Spinal cord (tissue), 10 donors: ENCODE data around the gene ADCYAP1. TPM values are rescaled to one million over a fixed set of nuclear protein-coding genes. Genes with fewer than 3 reads are reported as not detected.
A peak's percentile ranks its signal among the peaks of the same experiment; 100 is the strongest.
"Not testable (repeated sequence)": the region's sequence is repeated elsewhere in the genome, so short reads cannot be mapped to it uniquely, and the experiment has no call there.

Source experiments
- DNase-seq, 6 donors: peaks; one replicate each; pipeline versions ENCODE4 v3.0.0 to v3.0.0-alpha.2; 2013 to 2015; ENCODE audit warnings: low spot score in 6 of 6, low read depth in 4 of 6
- H3K27ac ChIP-seq: one replicate; pipeline ENCODE4 v1.5.1; 2013; ENCODE audit warnings: low read depth, low read length, control low read depth
- H3K27me3 ChIP-seq: one replicate; pipeline ENCODE4 v1.6.1; 2013; ENCODE audit warnings: low read length; ENCODE audit not compliant: control insufficient read depth, insufficient read depth
- H3K36me3 ChIP-seq: one replicate; pipeline ENCODE4 v1.6.1; 2013; ENCODE audit warnings: low read length; ENCODE audit not compliant: control insufficient read depth, insufficient read depth
- H3K4me1 ChIP-seq: one replicate; pipeline ENCODE4 v1.6.1; 2013; ENCODE audit warnings: low read length; ENCODE audit not compliant: control insufficient read depth, insufficient read depth
- H3K4me3 ChIP-seq: one replicate; pipeline ENCODE4 v1.5.1; 2013; ENCODE audit warnings: low read depth, low read length, control low read depth
- H3K9me3 ChIP-seq: one replicate; pipeline ENCODE4 v1.6.1; 2013; ENCODE audit warnings: low read length; ENCODE audit not compliant: control insufficient read depth, insufficient read depth
- WGBS: methylation state at CpG from one replicate; pipeline ENCODE4 v1.1.5; 2013; ENCODE audit warnings: missing lambda C conversion rate; ENCODE audit not compliant: insufficient coverage; 5-methylcytosine and 5-hydroxymethylcytosine counted together
- long read RNA-seq, 4 donors: transcript quantifications; one replicate each; lab custom pipeline, GENCODE V29; 2026
- polyA plus RNA-seq, 2 donors: library from polyadenylated mRNA; unstranded; fragments of 120-200 nt; gene quantifications; one replicate each; pipeline ENCODE4 v1.2.1, GENCODE V29; 2013; ENCODE audit not compliant: insufficient read length in 2 of 2
- total RNA-seq, 2 donors: library from RNA; depleted of rRNA in 1 of 2; stranded (reverse); fragments of 120-200 nt in 1 of 2; fragments of >200 nt in 1 of 2; gene quantifications; one replicate each; pipeline versions ENCODE4 v1.2.3 to v1.2.4, GENCODE V29; 2013 to 2014
- donor health status: healthy.

The ADCYAP1 gene
- total RNA-seq (10 to 100 TPM in 1 of 2 donors, 1 to 10 TPM in 1; 5.0 to 21.3 TPM), polyA plus RNA-seq (10 to 100 TPM; 12.9 to 14.4 TPM)
- long read RNA-seq, donor 1, transcript ADCYAP1-202 (5 exons, 918 nt), result major isoform, 7 of 8 reads
- long read RNA-seq, donor 1, partial matches to known transcripts, result 0 of 8 reads
- long read RNA-seq, donor 1, other reads (novel, unspliced or antisense), result 0 of 8 reads
- long read RNA-seq, donor 2, partial matches to known transcripts, result 0 of 1 reads
- long read RNA-seq, donor 2, other reads (novel, unspliced or antisense), result 0 of 1 reads
- long read RNA-seq, donor 3, partial matches to known transcripts, result 11 of 11 reads
- long read RNA-seq, donor 3, other reads (novel, unspliced or antisense), result 0 of 11 reads
- long read RNA-seq, donor 4, partial matches to known transcripts, result 0 of 1 reads
- long read RNA-seq, donor 4, other reads (novel, unspliced or antisense), result 0 of 1 reads

DNA sequence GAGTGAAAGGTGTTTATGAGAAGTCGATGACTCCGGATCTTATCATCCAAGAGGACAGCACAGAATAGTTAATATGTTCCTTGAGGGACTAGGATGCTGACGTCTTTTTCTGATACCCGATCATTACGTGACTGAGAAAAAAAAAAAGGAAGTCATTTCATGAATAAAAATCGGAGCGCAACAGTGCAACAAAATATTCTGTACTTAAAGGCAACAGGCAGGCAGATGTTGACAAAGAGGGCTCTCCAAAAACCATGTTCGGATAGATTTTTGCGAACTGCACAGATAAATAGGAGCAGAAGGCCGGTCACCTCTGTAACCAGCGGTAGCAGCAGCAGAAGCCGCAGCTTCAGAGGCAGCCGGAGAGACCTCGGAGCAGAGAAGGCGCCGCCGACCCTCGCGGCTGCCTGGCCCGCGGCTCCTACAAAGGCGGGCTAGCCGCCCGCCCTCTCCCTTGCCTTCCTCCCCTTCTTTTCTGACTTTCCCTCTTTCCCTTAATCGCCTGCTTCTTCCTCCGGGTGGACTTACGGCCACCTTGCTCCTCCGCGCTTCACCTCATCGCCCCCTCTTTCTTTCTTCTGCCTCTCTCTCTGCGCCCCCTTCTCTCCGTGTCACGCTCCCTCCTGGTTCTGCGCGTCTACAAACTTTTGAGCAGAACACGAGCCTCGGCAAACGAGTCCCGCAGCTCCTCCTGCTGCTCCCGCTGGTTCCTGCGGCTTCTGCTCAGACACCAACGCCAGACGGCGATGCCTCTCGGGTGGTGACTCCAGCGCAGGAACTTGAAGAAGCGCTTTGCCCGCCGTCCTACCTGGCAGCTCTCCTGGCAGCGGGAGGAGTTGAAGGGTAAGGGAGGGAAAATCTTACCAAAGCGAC, at the start of gene ADCYAP1:
ADCYAP1 (plus strand) TSS at position 654 of the 873 bp plus-strand sequence. CDS start 516 bp downstream, outside the sequence.
- peaks cover 47% of the 10 kb centered on the region for H3K4me1 ChIP-seq
- DNase-seq, result peak in 2 of 6 donors; percentile 75 to 78
- H3K4me3 ChIP-seq, result peak within 1 kb of the TSS; percentile 18
- no peak within 1 kb of the TSS for H3K27ac ChIP-seq
- H3K36me3 ChIP-seq, result no peaks in the 10 kb centered on the region
- H3K9me3 ChIP-seq, result no peaks in the 10 kb centered on the region
- 3% methylated on average over 51 of the region's 51 CpGs for WGBS
- peaks cover 87% of the 10 kb centered on the region for H3K27me3 ChIP-seq

DNA sequence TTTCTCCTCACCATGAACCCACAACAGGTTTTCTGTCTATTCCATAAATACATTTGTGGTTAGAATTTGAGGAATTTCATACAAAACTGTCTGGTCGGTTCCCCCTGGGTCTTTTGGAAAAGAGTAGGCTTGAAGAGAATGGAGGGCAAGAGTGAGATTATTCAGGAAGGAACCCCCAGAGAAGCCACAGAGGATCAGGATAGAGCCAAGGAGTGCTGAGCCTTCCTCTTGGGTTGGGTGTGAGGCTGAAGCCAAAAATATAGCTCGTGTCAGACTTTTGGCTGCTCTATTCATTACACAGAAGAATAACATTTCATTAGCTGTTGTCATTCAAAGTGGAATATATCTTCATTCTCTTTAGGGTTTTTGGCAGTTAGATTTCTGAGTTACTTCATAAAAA, 46.7 kb upstream of the ADCYAP1 start:
- no peaks in the 10 kb centered on the region for H3K4me1 ChIP-seq
- no peak overlapping the region for H3K4me3 ChIP-seq
- 100% methylated on average over 1 of the region's 2 CpGs for WGBS
- H3K27ac ChIP-seq, result no peak overlapping the region
- no peaks in the 10 kb centered on the region for H3K27me3 ChIP-seq
- no peak for DNase-seq
- H3K36me3 ChIP-seq, result no peaks in the 10 kb centered on the region
- H3K9me3 ChIP-seq, result no peaks in the 10 kb centered on the region

DNA sequence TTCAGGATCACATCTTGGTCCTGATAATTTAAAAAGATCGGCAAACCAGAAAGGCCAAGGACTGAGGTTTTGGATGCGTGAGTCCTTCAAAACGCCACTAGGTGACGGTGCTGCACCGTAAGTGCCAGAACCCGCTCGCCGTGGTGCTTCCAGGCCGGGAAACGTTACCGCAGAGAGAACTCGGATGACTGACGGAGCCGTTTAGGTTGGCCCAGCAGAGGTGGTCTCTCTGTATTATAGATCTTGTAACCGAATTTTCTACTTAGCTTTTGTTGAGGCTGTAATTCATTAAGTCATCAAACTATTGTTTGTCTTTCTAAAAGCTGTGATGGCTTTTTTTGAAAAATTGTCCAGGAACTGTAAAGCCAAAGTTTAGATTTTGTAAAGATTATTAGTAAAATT, 39.8 kb upstream of the ADCYAP1 start:
- H3K4me3 ChIP-seq, result no peak overlapping the region
- no peaks in the 10 kb centered on the region for H3K36me3 ChIP-seq
- no peaks in the 10 kb centered on the region for H3K4me1 ChIP-seq
- H3K9me3 ChIP-seq, result no peaks in the 10 kb centered on the region
- WGBS, result 0% methylated on average over 11 of the region's 15 CpGs
- no peaks in the 10 kb centered on the region for H3K27me3 ChIP-seq
- DNase-seq, result peak; percentile 19 to 92 (median 56)
- no peak overlapping the region for H3K27ac ChIP-seq

DNA sequence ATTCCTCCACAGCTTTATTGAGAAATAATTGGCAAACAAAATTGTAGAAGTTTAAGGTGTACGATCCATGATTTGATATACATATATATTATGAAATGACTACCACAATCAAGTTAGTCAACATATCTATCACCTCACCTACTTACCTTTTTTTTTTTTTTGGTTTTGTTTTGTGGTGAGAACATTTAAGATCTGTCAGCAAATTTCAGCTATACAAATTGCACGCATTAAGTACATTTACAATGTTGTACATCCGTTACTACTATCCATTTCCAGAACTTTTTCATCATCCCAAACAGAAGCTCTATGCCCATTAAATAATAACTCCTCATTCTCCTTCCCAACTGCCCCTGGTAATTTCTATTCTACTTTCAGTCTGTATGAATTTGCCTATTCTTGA, 37.4 kb upstream of the ADCYAP1 start:
- Histone ChIP-seq H3K36me3 (no peaks in the 10 kb centered on the region), H3K4me3 (no peak overlapping the region), H3K9me3 (no peaks in the 10 kb centered on the region), H3K4me1 (no peaks in the 10 kb centered on the region), H3K27me3 (no peaks in the 10 kb centered on the region), H3K27ac (no peak overlapping the region)
- no peak for DNase-seq
- no CpG with 5 or more reads among the region's 3 CpGs for WGBS

DNA sequence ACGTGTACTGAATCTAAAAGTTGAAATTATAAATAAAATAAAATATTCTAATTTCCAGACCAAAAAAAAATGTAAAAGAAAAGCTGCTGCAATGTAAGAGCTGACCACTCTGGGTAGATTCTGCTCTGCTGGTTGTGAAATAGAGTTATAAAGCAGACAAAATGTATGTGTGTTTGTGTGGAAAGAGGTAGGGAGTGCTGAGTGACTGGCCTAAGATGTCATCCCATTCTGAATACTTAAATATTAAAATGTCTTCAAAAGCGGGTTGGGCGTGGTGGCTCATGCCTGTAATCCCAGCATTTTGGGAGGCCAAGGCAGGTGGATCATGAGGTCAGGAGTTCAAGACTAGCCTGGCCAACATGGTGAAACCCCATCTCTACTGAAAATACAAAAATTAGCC, 31.2 kb upstream of the ADCYAP1 start:
- H3K27me3 ChIP-seq, H3K9me3 ChIP-seq, H3K4me3 ChIP-seq, DNase-seq, H3K27ac ChIP-seq, H3K36me3 ChIP-seq, H3K4me1 ChIP-seq: not testable (repeated sequence)
- no CpG with 5 or more reads among the region's 3 CpGs for WGBS

DNA sequence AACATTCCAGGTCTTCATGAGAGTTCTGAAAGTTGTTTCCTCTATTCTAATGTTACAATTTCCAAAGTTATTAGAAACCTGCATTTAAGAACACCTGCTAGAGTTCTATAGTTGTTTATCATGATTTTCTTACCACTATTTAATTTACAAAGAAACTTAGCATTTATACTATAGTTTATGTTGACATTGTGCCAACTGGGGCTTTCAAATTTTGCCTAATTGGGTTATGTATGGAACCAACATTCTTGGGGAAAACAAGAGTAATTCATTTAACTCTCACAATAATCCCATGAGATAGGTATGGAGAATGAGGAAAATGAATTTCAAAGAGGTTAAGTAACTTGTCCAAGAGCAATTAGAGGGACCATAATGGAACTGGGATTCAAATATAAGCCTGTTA, 28.8 kb upstream of the ADCYAP1 start:
- no peak overlapping the region for H3K27ac ChIP-seq
- DNase-seq, result no peak
- H3K9me3 ChIP-seq, result no peaks in the 10 kb centered on the region
- no peak overlapping the region for H3K4me3 ChIP-seq
- H3K36me3 ChIP-seq, result no peaks in the 10 kb centered on the region
- H3K4me1 ChIP-seq, result no peaks in the 10 kb centered on the region
- no peaks in the 10 kb centered on the region for H3K27me3 ChIP-seq

DNA sequence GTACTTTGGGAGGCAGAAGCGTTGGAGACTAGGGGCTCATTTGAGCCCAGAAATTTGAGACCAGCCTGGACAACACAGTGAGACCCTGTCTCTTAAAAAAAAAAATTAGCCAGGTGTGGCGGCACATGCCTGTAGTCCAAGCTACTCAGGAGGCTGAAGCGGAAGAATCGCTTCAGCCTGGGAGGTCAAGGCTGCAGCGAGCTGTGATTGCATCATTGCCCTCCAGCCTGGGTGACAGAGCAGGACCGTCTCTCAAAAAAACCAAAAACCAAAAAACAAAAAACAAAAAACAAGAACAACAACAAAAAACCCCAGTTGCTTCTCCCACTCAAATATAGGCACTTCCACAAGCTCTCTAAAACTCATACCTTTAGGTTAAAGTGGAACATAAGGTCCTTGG, 27.4 kb upstream of the ADCYAP1 start:
- Histone ChIP-seq H3K9me3 (no peaks in the 10 kb centered on the region), H3K27ac (no peak overlapping the region), H3K36me3 (no peaks in the 10 kb centered on the region), H3K27me3 (no peaks in the 10 kb centered on the region), H3K4me3 (no peak overlapping the region), H3K4me1 (no peaks in the 10 kb centered on the region)
- no peak for DNase-seq
- 93% methylated on average over 6 of the region's 6 CpGs for WGBS

DNA sequence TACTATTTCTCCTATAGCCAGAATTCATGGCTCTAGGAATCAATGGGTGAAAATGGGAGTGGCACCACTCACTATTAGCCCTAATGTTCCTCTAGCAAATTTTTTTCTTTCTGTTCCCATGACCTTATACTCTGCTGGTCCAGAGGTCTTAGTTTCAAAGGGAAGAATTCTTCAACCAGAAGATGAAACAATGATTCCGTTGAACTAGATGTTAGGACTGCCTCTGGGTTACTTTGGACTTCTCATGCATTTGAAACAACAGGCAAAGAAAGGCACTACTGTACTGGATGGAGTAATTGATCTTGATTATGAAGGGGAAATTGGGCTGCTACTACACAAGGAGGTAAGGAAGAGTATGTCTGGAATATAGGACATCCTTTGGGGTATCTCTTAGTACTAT, 18.6 kb upstream of the ADCYAP1 start:
- Histone ChIP-seq H3K9me3 (no peaks in the 10 kb centered on the region), H3K36me3 (no peaks in the 10 kb centered on the region), H3K4me3 (no peak overlapping the region), H3K4me1 (no peaks in the 10 kb centered on the region), H3K27me3 (no peaks in the 10 kb centered on the region), H3K27ac (no peak overlapping the region)
- no peak for DNase-seq
- WGBS, result 89% methylated on average over 1 of the region's 1 CpG

DNA sequence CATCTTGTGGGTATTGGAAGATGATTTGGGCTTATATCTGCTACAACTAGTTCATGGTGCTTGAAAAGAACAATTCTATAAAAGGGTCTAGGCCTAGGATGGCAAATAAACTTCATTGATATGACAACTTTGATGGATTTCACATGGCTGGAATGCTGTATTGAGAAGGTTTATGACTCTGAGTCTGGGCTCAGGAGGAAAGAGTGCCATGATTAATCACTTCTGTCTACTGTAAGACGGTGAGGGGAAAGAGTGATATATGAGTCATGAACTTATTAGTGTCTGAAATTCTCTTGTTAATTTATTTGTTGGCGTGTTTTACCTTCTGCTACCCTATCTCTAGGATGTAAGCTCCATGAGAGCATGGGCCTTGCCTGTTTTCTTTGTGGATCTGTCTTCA, 17.0 kb upstream of the ADCYAP1 start:
- no peaks in the 10 kb centered on the region for H3K27me3 ChIP-seq
- H3K9me3 ChIP-seq, result no peaks in the 10 kb centered on the region
- H3K36me3 ChIP-seq, result no peaks in the 10 kb centered on the region
- no peaks in the 10 kb centered on the region for H3K4me1 ChIP-seq
- WGBS, result 60% methylated on average over 1 of the region's 2 CpGs
- H3K27ac ChIP-seq, result no peak overlapping the region
- H3K4me3 ChIP-seq, result no peak overlapping the region
- DNase-seq, result no peak
